ENCODE data around the gene AMOTL2.

- TF ChIP-seq CTCF (optimal IDR thresholded peaks at IDR 0.05 in 1 of 3, IDR thresholded peaks at IDR 0.05 in 1 of 3, conservative IDR thresholded peaks at IDR 0.05 in 1 of 3; ENCODE audit: extremely low read depth in 1 of 3, insufficient read depth in 2 of 3, low read length in 3 of 3) (no peak), EZH2 (IDR thresholded peaks at IDR 0.05; ENCODE audit: low read length) (no peak)
These were observed 7.9 kb downstream of the AMOTL2 start for GRCh38 chr3:134366221-134366927.

Measured in keratinocyte (primary cell).